CD4-positive, alpha-beta T cell treated with Interleukin-4 for 1 hour (primary cell): ENCODE data around the gene MRPL42.
"Not testable (repeated sequence)": the region's sequence is repeated elsewhere in the genome, so short reads cannot be mapped to it uniquely, and the experiment has no call there.

ENCODE experiments used
- DNase-seq, 2 donors: peaks; one replicate each; pipeline ENCODE4 v3.0.0-alpha.2; 2020 to 2022

The MRPL42 gene

GRCh38 chr12:93550748-93551611 is 83.7 kb downstream of the MRPL42 start:
- DNase-seq: no peak

GRCh38 chr12:93552427-93552826 is 85.1 kb downstream of the MRPL42 start:
- no peak for DNase-seq

GRCh38 chr12:93557879-93558278 is 90.6 kb downstream of the MRPL42 start:
- not testable (repeated sequence) for DNase-seq

DNA sequence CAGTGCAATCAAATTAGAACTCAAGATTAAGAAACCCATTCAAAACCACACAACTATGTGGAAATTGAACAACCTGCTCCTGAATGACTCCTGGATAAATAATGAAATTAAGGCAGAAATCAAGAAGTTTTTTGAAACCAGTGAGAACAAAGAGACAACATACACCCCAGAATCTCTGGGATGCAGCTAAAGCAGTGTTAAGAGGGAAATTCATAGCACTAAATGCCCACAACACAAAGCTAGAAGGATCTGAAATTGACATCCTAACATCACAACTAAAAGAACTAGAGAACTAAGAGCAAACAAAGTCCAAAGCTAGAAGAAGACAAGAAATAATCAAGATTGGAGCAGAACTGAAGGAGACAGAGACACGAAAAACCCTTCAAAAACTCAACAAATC is 91.4 kb downstream of the MRPL42 start:
- not testable (repeated sequence) for DNase-seq

DNA sequence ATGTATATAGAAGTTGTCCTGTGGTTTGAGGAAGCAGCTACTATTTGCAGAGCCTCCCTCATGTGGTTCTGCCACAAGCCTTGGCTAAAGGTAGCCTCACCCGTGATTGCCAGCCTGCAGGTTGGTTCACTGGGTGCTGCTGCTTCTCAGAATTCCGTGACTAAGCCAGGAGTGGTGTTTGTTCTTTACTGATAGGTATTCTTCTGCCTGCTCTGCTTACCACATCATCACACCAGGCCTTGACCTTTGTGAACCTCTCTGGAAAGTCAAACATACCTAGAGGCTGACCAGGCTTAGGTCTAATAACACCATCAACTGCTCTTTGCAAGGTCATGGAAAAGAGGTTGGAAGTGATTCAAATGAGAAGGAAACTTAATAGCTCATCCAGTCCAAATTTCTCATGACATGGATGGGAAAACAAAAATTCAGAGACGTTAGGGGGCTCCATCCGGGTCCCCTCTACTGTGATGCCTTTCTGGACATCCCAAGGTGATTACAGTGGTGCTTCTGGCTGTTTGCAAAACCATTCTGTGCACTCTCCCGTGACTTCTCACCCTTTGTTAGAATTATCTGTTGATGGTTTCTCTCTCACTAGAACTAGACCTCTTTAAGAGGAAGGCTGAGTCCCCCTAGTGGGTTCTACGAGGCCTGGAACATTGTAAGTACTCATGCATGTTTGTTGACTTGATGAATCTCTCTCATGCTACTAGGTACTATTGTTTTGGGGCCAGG is 96.7 kb downstream of the MRPL42 start:
- no peak for DNase-seq

DNA sequence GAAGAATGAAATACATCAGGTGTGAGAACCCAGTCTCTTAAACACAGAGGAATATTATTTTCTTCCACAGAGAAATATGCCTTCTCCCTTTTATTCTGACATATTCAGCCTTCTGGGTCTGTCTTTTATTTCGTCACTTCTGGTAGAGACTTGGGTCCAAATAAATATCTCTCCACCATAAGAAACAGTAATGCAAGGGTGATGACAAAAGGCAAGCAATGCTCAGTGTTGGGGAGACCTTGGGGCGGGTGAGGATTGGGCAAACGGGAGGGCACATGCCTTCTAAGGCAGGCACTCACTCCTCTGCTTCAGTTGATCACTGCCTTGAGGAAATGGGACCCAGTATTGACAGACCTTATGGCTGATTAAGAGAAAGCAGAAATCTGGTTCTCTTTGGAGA is 98.4 kb downstream of the MRPL42 start:
- no peak for DNase-seq
